Kasumi-1 (cell line): ENCODE results near the gene WWC2.
A peak's percentile ranks its signal among the peaks of the same experiment; 100 is the strongest.

Source experiments
- DNase-seq, 2 experiments: peaks; one replicate each; lab custom pipeline; 2025; lab: John Stamatoyannopoulos, UW

The WWC2 gene

GRCh38 chr4:183172881-183173280 is 73.8 kb downstream of the WWC2 start:
- DNase-seq = no peak

GRCh38 chr4:183173580-183174526 is 74.8 kb downstream of the WWC2 start:
- no peak for DNase-seq

GRCh38 chr4:183175631-183176232 is 76.7 kb downstream of the WWC2 start:
- DNase-seq = no peak

GRCh38 chr4:183177001-183177400 is 77.9 kb downstream of the WWC2 start:
- DNase-seq = no peak

- no peak for DNase-seq
Measured at GRCh38 chr4:183178201-183178600, 79.1 kb downstream of the WWC2 start.

GRCh38 chr4:183180096-183180495 is 81.0 kb downstream of the WWC2 start:
- no peak for DNase-seq

GRCh38 chr4:183180621-183181020 is 81.6 kb downstream of the WWC2 start:
- no peak for DNase-seq

- no peak for DNase-seq
Measured at GRCh38 chr4:183181081-183181480, 82.0 kb downstream of the WWC2 start.

- peak; percentile 86 to 90 for DNase-seq
Measured at GRCh38 chr4:183182873-183183725, 84.0 kb downstream of the WWC2 start.

GRCh38 chr4:183183906-183184535 is 85.0 kb downstream of the WWC2 start:
- DNase-seq = no peak

GRCh38 chr4:183185018-183185417 is 86.0 kb downstream of the WWC2 start:
- no peak for DNase-seq

GRCh38 chr4:183185559-183185958 is 86.5 kb downstream of the WWC2 start:
- no peak for DNase-seq

- DNase-seq = no peak
Measured at GRCh38 chr4:183186813-183187212, 87.8 kb downstream of the WWC2 start.

- DNase-seq = no peak
Measured at GRCh38 chr4:183190900-183191527, 92.0 kb downstream of the WWC2 start.

- DNase-seq = no peak
Measured at GRCh38 chr4:183191630-183192029, 92.6 kb downstream of the WWC2 start.

- no peak for DNase-seq
Measured at GRCh38 chr4:183192571-183192970, 93.5 kb downstream of the WWC2 start.

- DNase-seq = peak; percentile 52 to 57
Measured at GRCh38 chr4:183193730-183194338, 94.8 kb downstream of the WWC2 start.

GRCh38 chr4:183195534-183195933 is 96.5 kb downstream of the WWC2 start:
- peak in 1 of 2 experiments; percentile 13 for DNase-seq

GRCh38 chr4:183197140-183197539 is 98.1 kb downstream of the WWC2 start:
- DNase-seq = no peak

- no peak for DNase-seq
Measured at GRCh38 chr4:183200453-183200852, 101.4 kb downstream of the WWC2 start.

- DNase-seq = no peak
Measured at GRCh38 chr4:183201331-183201730, 102.3 kb downstream of the WWC2 start.
